CD4-positive, CD25-positive, alpha-beta regulatory T cell (primary cell): ENCODE results near the gene BSN. TPM values are rescaled to one million over a fixed set of nuclear protein-coding genes. Genes with fewer than 3 reads are reported as not detected.

Source experiments
- ATAC-seq, 2 donors: fragments of 150-1000 bp; cut with Tn5 transposase; one replicate each; pipeline ENCODE4 v1.10.0; 2021; ENCODE audit warnings: low read depth in 2 of 2, moderate number of reproducible peaks in 2 of 2, moderate library complexity in 1 of 2
- DNase-seq, 3 donors: peaks; one replicate each; pipeline versions ENCODE4 v3.0.0 to v3.0.0-alpha.2; 2012 to 2022; ENCODE audit warnings: mixed read lengths in 1 of 3
- H3K27ac ChIP-seq: one replicate; pipeline ENCODE4 v1.7.0; 2013; ENCODE audit warnings: mild to moderate bottlenecking, low read length; ENCODE audit not compliant: insufficient read depth, poor library complexity, severe bottlenecking
- H3K27me3 ChIP-seq: one replicate; pipeline ENCODE4 v1.7.0; 2013; ENCODE audit warnings: low read length; ENCODE audit not compliant: control insufficient read depth, insufficient read depth
- H3K36me3 ChIP-seq: one replicate; pipeline ENCODE4 v1.7.0; 2013; ENCODE audit warnings: mild to moderate bottlenecking, low read length, moderate library complexity; ENCODE audit not compliant: control insufficient read depth, insufficient read depth
- H3K4me1 ChIP-seq: 2 replicates; pipeline ENCODE4 v1.7.0; 2013; ENCODE audit warnings: mild to moderate bottlenecking, low read length; ENCODE audit not compliant: insufficient read depth, control insufficient read depth, poor library complexity, severe bottlenecking
- H3K4me3 ChIP-seq: one replicate; pipeline ENCODE4 v1.7.0; 2013; ENCODE audit warnings: low read depth, mild to moderate bottlenecking, low read length, moderate library complexity
- H3K9me3 ChIP-seq, 2 experiments: 1 replicate in 1 of 2; 2 replicates in 1 of 2; pipeline ENCODE4 v1.7.0; 2013; ENCODE audit warnings: low read length in 2 of 2, mild to moderate bottlenecking in 1 of 2, moderate library complexity in 1 of 2; ENCODE audit not compliant: control insufficient read depth in 2 of 2
- H3K27ac Mint-ChIP-seq, 3 donors: one replicate each; pipeline ENCODE4 v1.8.0; 2020 to 2022; ENCODE audit warnings: mild to moderate bottlenecking in 3 of 3, mixed read lengths in 3 of 3, moderate library complexity in 2 of 3
- H3K27me3 Mint-ChIP-seq: one replicate; pipeline ENCODE4 v1.8.0; 2022; ENCODE audit warnings: mild to moderate bottlenecking, mixed read lengths
- H3K36me3 Mint-ChIP-seq: one replicate; pipeline ENCODE4 v1.8.0; 2020; ENCODE audit warnings: mixed read lengths
- H3K4me1 Mint-ChIP-seq, 4 donors: one replicate each; pipeline ENCODE4 v1.8.0; 2020 to 2022; ENCODE audit warnings: mixed read lengths in 4 of 4, mild to moderate bottlenecking in 1 of 4
- H3K4me3 Mint-ChIP-seq, 4 donors: one replicate each; pipeline ENCODE4 v1.8.0; 2020 to 2022; ENCODE audit warnings: mild to moderate bottlenecking in 4 of 4, mixed read lengths in 4 of 4, moderate library complexity in 3 of 4
- H3K9me3 Mint-ChIP-seq, 7 donors: one replicate each; pipeline ENCODE4 v1.8.0; 2020 to 2022; ENCODE audit warnings: mixed read lengths in 7 of 7, mild to moderate bottlenecking in 3 of 7, moderate library complexity in 2 of 7
- polyA plus RNA-seq, 4 donors: library from polyadenylated mRNA; unstranded; fragments of 300-500 nt; fragmentation: Illumina TruSeq; gene quantifications; one replicate each; pipeline ENCODE4 v1.2.3, GENCODE V29; 2021
- total RNA-seq: library from RNA; stranded (reverse); gene quantifications from one replicate; pipeline ENCODE4 v1.2.3, GENCODE V29; 2022

Gene BSN
- total and polyA plus RNA-seq, 5 donors from 2014 or later: 0.12 TPM; not detected in 4

GRCh38 chr3:49591615-49592014 lies 37.3 kb downstream of the BSN start:
- no peak for DNase-seq
- Histone ChIP-seq H3K27me3 (no peaks in the 10 kb centered on the region), H3K4me1 (no peaks in the 10 kb centered on the region), H3K27ac (no peak overlapping the region), H3K4me3 (no peak overlapping the region), H3K36me3 (no peaks in the 10 kb centered on the region), H3K9me3 (no peaks in the 10 kb centered on the region)
- Mint-ChIP-seq H3K4me1 (no peaks in the 10 kb centered on the region), H3K36me3 (no peaks in the 10 kb centered on the region), H3K27ac (no peak overlapping the region), H3K4me3 (no peak overlapping the region), H3K9me3 (no peaks in the 10 kb centered on the region), H3K27me3 (peaks cover 26% of the 10 kb centered on the region)
- ATAC-seq: no peak

DNA sequence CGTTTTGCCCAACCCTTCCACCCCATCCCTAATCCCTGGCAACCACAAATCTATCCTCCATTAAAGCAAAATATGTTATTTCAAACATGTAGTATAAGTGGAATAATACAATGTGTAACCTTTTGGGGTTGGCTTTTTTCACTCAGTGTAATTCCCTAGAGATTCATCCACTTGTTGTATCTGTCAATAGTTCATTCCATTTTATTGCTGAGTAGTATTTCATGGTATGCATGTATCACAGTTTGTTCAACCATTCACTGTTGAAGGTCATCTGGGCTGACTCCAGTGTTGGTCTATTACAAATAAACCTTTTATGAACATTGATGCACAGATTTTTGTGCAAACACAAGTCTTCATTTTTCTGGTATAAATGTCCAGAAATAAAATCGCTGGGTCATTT lies 38.8 kb downstream of the BSN start:
- H3K9me3 Mint-ChIP-seq: no peaks in the 10 kb centered on the region
- peaks cover 25% of the 10 kb centered on the region for H3K27me3 Mint-ChIP-seq
- DNase-seq: no peak
- no peaks in the 10 kb centered on the region for H3K4me1 ChIP-seq
- no peaks in the 10 kb centered on the region for H3K36me3 ChIP-seq
- no peak for ATAC-seq
- H3K9me3 ChIP-seq: no peaks in the 10 kb centered on the region
- no peaks in the 10 kb centered on the region for H3K27me3 ChIP-seq
- H3K36me3 Mint-ChIP-seq: no peaks in the 10 kb centered on the region
- no peak overlapping the region for H3K4me3 Mint-ChIP-seq
- H3K4me1 Mint-ChIP-seq: no peaks in the 10 kb centered on the region
- H3K27ac Mint-ChIP-seq: no peak overlapping the region
- no peak overlapping the region for H3K4me3 ChIP-seq
- H3K27ac ChIP-seq: no peak overlapping the region

DNA sequence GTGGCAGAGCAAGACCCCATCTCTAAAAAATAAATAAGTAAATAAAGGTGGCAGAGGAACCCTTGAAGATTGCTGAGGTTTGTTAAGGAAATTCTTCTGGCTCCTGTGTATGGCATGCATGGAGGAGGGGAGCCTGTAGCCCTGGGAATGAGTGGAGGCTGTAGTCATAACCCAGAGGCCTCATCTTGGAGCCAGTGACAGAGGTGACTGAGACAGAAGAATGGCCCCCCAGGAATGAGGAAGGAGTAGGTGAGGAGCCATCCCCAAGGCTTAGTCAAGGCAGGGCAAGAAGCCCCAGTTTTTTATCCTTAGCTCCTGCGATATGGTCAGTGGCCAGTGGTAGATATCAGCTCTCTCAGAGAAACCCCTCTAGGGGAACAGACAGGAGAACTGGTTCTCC lies 46.5 kb downstream of the BSN start:
- H3K36me3 Mint-ChIP-seq: peaks cover 5% of the 10 kb centered on the region
- H3K4me1 Mint-ChIP-seq: peaks cover 13 to 18% (median 15%) of the 10 kb centered on the region in 4 donors
- peaks cover 4% of the 10 kb centered on the region for H3K27me3 Mint-ChIP-seq
- H3K36me3 ChIP-seq: no peaks in the 10 kb centered on the region
- no peak overlapping the region for H3K4me3 Mint-ChIP-seq
- H3K4me1 ChIP-seq: peaks cover 11% of the 10 kb centered on the region
- no peaks in the 10 kb centered on the region for H3K27me3 ChIP-seq
- DNase-seq (no peak), ATAC-seq (no peak)
- H3K9me3 ChIP-seq: no peaks in the 10 kb centered on the region
- H3K27ac ChIP-seq: no peak overlapping the region
- H3K4me3 ChIP-seq: no peak overlapping the region
- H3K27ac Mint-ChIP-seq: peak overlapping the region in 2 of 3 donors; percentile 41 to 83
- peaks cover 0 to 2% (median 0%) of the 10 kb centered on the region in 7 donors for H3K9me3 Mint-ChIP-seq

DNA sequence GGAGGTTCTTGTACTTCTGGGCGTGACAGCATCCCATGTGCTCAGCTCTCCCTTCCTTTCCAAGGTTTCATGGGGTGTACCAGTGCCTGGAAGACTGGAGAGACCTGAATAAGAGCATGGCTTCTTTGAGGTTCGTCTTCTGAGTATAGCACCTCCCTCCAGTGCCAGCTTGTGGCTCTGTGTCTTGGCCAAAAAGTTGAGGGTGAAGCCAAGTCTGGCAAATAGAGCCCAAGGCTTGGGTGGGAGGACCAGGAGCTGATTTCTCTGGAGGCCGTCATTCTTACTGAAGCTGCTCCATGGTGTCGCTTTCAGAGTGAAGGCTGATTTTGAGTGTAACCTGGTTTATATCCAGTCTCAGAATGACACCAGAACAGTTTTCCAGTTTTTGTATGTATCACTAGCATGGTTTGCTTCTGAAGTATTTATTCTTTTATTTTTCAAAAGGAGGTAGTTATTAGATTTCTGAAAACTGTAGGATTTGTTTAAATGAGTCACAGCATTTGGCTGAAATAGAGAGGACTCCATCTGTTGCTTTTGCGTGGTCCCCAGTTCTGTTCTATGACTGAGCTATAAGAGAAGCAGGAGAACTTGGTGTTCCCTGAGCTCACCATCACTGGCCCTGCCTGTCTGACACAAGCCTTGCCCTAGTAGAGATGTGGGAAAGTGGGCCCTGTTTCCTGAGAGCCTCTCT lies 47.2 kb downstream of the BSN start:
- Mint-ChIP-seq H3K4me3 (no peak overlapping the region), H3K27me3 (no peaks in the 10 kb centered on the region), H3K36me3 (peaks cover 5% of the 10 kb centered on the region), H3K4me1 (peaks cover 13 to 18% (median 15%) of the 10 kb centered on the region in 4 donors), H3K27ac (peak overlapping the region in 2 of 3 donors; percentile 41 to 93), H3K9me3 (peaks cover 0 to 2% (median 0%) of the 10 kb centered on the region in 7 donors)
- peaks cover 11% of the 10 kb centered on the region for H3K4me1 ChIP-seq
- H3K27me3 ChIP-seq: no peaks in the 10 kb centered on the region
- H3K27ac ChIP-seq: no peak overlapping the region
- DNase-seq: no peak
- no peaks in the 10 kb centered on the region for H3K9me3 ChIP-seq
- ATAC-seq: no peak
- H3K36me3 ChIP-seq: no peaks in the 10 kb centered on the region
- no peak overlapping the region for H3K4me3 ChIP-seq

DNA sequence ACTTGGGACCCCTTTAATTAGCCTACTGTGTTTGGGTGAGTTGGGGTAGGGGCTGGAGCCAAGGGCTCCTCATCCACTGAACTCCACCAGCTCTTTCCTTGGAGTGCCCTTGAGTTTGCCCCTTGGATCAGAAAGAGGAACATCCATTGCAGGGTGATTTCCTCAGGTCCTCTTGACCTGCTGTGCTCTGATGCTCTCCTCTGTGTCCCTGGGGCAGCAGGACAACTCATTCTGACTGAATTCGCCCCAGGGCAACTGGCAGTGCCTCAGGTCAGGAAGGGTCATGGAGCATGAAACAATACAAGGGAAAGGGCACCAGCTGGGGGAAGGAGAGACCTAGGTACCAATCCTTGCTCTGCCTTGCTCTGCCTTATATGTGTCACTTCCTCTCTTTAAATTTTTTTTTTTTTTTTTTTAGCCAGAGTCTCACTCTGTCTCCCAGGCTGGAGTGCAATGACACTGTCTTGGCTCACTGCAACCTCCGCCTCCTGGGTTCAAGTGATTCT lies 47.8 kb downstream of the BSN start:
- ATAC-seq: no peak
- Histone ChIP-seq H3K9me3 (no peaks in the 10 kb centered on the region), H3K27ac (no peak overlapping the region), H3K4me3 (no peak overlapping the region), H3K27me3 (no peaks in the 10 kb centered on the region), H3K4me1 (peaks cover 11% of the 10 kb centered on the region), H3K36me3 (no peaks in the 10 kb centered on the region)
- Mint-ChIP-seq H3K4me1 (peaks cover 13 to 18% (median 15%) of the 10 kb centered on the region in 4 donors), H3K27ac (no peak overlapping the region), H3K9me3 (peaks cover 0 to 2% (median 0%) of the 10 kb centered on the region in 7 donors), H3K36me3 (peaks cover 5% of the 10 kb centered on the region), H3K4me3 (no peak overlapping the region), H3K27me3 (no peaks in the 10 kb centered on the region)
- no peak for DNase-seq

GRCh38 chr3:49602877-49603411 lies 48.7 kb downstream of the BSN start:
- Mint-ChIP-seq H3K36me3 (peaks cover 5% of the 10 kb centered on the region), H3K4me3 (peak overlapping the region in 1 of 4 donors; percentile 3), H3K9me3 (peaks cover 0 to 2% (median 0%) of the 10 kb centered on the region in 7 donors), H3K4me1 (peaks cover 13 to 18% (median 15%) of the 10 kb centered on the region in 4 donors), H3K27me3 (no peaks in the 10 kb centered on the region), H3K27ac (peak overlapping the region; percentile 71 to 92 (median 85))
- peak; percentile 7 to 80 (median 39) for DNase-seq
- H3K36me3 ChIP-seq: no peaks in the 10 kb centered on the region
- ATAC-seq: peak; percentile 99
- no peaks in the 10 kb centered on the region for H3K27me3 ChIP-seq
- H3K9me3 ChIP-seq: no peaks in the 10 kb centered on the region
- H3K27ac ChIP-seq: peak overlapping the region; percentile 63
- no peak overlapping the region for H3K4me3 ChIP-seq
- H3K4me1 ChIP-seq: peaks cover 11% of the 10 kb centered on the region

DNA sequence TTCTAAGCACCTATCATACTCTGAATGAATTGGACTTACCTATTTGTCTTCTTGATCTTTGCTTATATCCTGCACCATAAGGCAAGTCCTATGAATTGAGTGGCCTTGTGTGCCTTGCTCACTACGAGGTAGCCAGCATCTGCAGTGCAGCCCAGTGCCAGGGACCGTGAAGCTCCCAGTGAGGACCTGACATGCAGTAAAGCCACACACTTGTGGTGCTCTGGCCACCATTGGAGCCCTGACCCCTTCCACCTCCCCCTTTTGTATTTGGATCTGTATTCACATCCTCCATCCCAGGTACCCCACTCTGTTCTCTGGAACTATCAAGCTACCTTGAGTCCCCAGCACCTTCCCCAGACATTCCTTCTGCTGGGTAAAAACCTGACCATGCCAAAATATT lies 52.1 kb downstream of the BSN start:
- H3K4me1 Mint-ChIP-seq: peaks cover 13 to 18% (median 15%) of the 10 kb centered on the region in 4 donors
- peak overlapping the region in 1 of 3 donors; percentile 20 for H3K27ac Mint-ChIP-seq
- Histone ChIP-seq H3K36me3 (no peaks in the 10 kb centered on the region), H3K27ac (no peak overlapping the region), H3K4me3 (no peak overlapping the region), H3K9me3 (no peaks in the 10 kb centered on the region), H3K4me1 (peaks cover 11% of the 10 kb centered on the region), H3K27me3 (no peaks in the 10 kb centered on the region)
- no peaks in the 10 kb centered on the region for H3K27me3 Mint-ChIP-seq
- ATAC-seq (no peak), DNase-seq (no peak)
- H3K4me3 Mint-ChIP-seq: no peak overlapping the region
- no peaks in the 10 kb centered on the region for H3K9me3 Mint-ChIP-seq
- H3K36me3 Mint-ChIP-seq: no peaks in the 10 kb centered on the region
